Stimulated activated CD4-positive, alpha-beta T cell treated with anti-CD3 and anti-CD28 coated beads, Interleukin-1b, Interleukin-23, amount 100 ng/mL, for 1 hour (primary cell): Measurements from ENCODE around the gene PLXNA4.

Experiments used
- DNase-seq, 2 donors: peaks; one replicate each; pipeline ENCODE4 v3.0.0-alpha.2; 2020; ENCODE audit warnings: low read depth in 2 of 2

The PLXNA4 gene

DNA sequence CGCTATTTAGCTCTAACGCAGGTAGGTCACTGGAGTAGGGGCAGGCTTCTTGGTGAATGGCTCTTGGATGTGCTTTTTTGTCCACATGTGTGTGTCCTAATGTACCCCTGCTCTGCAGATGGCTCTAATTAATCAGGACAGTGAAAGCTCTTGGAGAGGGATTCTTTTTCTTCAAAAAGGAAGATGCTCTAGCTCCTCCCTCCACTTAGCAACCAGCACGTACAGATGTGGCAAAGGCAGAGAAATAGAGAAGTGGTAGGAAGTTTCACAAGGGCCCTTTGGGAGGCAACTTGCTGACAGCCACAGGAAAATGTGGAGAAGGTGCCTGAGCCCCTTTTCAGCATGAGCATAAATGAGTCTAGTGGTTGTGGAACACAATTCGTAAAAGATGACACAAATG lies 221.7 kb downstream of the PLXNA4 start:
- no peak for DNase-seq

DNA sequence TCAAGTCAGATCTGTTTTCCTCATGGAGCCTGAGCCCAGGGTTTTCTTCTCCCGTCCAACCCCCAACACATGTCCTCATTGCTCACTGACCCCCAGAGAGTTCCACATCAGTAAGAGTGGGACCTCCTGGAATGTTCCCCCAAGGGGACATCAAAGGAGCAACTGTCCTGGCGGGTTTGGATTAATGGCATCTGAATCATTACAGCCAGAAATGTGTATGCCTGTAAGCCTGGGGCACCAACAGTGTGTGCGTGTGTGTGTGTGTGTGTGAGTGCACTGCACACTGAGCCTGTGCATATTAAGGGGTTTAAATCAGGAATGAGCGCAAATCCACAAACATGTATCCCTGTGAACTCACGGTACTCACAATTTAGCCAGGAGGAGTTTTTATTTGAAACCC lies 222.3 kb downstream of the PLXNA4 start:
- DNase-seq = no peak

DNA sequence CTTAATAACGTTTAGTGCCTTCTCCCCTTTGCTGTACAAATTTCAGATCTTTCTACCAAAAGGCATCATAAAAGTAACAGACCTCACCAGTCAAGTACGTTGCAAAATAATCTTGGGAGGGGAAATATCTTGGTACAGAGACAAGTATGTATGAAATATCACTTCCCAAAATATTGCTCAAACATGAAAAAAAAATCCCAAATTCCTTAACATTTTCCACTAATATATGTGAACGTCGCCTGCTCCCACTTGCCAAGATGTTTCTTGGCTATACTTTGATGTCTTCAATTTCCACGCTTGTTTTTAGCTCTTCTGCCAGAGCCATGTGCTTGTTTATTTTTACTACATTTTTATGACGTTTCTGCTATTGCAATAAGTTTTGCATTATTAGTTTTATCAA lies 223.5 kb downstream of the PLXNA4 start:
- DNase-seq = no peak

GRCh38 chr7:132351954-132352499 lies 224.2 kb downstream of the PLXNA4 start:
- no peak for DNase-seq

DNA sequence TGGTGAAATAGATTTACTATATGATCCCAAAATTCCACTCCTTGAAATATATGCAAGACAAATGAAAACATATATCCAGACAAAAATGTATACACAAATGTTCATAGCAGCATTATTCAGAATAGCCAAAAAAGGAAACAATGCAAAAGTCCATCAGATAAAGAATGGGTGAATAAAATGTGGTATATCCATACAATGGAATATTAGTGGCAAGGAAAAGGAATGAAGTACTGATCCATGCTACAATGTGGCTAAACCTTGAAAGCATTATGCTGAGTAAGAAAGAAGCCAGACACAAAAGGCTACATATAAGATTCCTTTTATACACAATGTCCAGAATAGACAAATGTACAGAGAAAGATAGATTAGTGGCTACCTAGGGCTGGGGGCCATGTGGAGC lies 225.5 kb downstream of the PLXNA4 start:
- DNase-seq = no peak

GRCh38 chr7:132349075-132349474 lies 227.2 kb downstream of the PLXNA4 start:
- DNase-seq = no peak

DNA sequence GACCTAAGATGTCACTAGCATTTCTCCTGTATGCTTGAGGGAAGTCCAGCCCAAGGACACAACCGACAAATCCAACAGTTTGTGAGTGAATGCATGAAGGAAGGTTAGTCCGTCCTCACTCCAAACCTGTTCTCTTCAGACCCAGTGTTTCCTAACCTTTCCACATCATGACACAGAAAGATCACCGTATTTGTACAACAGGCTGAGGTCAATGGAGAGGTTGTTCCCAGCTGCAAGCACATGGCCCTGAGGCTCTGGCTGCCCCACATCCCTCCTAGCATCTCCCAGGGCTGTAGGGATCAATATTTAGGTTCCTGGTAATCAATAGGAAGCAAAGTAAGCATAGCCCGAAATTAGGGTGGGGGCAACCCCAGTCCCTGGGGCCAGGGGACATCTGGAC lies 227.9 kb downstream of the PLXNA4 start:
- DNase-seq = no peak

DNA sequence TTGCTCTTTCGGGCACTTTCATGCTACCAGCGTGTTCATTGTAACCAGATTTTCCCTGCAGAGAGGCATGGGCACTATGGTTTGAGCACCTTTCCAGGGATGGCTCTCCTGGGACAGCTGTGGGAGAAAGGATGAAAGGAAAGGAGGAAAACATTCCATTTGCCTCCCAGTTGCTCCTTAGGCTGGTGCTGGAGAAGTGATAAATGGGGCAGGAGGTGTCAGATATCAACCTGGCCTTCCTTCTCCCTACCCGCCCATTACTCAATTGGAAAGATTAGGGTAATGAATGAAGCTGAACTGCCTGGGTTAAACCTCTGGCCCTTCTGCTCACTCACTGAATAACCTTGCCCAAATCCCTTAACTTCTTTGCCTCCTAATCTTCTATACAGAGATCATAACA lies 228.4 kb downstream of the PLXNA4 start:
- no peak for DNase-seq

GRCh38 chr7:132347123-132347522 lies 229.1 kb downstream of the PLXNA4 start:
- no peak for DNase-seq

DNA sequence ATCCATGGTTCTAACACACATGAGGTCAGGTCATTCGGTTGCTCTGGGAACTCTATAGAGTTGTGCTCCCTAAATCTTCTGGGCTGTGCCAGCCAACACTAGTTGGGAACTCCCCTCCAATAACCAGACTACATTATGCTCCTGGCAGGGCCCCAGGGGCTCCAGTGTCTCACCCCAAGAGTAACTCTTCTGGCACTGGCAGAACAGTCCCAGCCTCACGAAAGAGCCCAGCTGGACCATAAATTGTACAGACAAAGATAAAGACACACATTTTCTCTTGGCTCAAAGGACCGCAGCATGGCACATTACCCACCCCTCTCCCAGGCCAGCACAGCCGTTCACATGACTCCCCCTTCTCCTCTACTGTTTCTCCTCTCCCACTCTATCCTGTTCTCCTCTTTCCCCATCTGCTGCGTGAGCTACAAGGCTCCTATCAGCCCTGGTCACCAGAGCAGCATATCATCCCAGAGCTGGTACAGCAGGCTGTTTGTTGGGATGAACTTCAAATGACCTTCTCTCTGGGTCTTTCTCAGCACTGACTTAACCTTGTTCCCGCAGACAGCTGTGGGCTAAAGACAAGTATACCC lies 230.6 kb downstream of the PLXNA4 start:
- DNase-seq = no peak

- DNase-seq = no peak
These were observed 231.2 kb downstream of the PLXNA4 start for GRCh38 chr7:132345030-132345429.

DNA sequence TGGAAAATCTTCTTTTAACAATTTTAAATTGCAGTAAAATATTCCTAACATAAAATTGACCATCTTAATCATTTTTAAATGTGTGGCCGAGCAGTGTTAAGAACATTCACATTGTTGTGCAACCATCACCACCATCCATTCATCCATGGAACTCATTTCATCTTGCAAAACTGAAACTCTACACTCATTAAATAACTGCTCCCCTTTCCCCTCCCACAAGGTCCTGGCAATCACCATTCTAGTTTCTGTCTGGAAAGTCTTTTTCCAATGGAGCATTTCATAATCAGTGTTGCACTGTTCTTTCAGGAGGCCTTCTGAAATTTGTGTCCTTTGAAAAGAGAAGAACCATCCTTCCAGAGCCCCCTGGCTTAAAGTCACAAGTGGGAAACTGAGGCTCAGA lies 233.1 kb downstream of the PLXNA4 start:
- DNase-seq = no peak

- no peak for DNase-seq
These were observed 238.7 kb downstream of the PLXNA4 start for GRCh38 chr7:132337450-132338080.

DNA sequence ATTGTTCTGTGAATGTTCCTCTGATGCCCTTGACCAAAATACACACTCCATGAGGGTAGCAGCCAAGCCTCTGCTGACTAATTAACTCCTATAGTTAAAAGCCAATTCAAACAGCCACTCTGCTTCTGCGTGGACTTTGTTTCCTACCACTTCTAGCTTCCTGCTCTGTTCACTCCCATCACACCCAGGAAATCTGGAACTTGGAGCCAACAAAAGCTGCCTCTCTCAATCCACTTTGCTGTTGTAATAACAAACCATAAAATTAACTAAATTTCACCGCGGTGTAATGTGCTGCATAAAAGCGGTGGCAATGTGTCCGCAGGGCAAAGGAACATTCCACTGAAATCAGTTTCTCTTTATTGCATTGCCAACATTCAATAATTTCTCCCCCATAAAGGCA lies 239.5 kb downstream of the PLXNA4 start:
- DNase-seq = no peak

DNA sequence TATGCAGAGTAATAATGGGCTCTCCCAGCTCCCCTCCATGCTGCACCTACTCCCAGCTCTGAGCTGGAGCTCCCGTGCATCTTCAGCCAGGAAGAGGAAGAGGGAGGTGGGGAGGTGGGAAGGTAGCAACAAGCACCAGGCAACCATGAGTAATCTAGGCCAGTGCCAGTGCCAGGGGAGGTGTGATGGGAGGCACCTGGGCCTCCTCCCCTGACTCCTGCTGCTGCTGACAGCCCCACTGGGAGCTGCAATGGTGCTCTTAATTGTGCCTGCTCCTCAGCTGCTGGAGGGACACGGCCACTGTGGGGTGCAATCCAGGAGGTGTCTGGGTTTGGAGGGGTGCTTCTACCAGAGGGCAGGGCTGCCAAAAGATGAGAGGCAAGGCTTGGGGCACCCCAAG lies 243.0 kb downstream of the PLXNA4 start:
- no peak for DNase-seq

- no peak for DNase-seq
These were observed 247.5 kb downstream of the PLXNA4 start for GRCh38 chr7:132328760-132329159.

GRCh38 chr7:132328047-132328620 lies 248.1 kb downstream of the PLXNA4 start:
- no peak for DNase-seq

DNA sequence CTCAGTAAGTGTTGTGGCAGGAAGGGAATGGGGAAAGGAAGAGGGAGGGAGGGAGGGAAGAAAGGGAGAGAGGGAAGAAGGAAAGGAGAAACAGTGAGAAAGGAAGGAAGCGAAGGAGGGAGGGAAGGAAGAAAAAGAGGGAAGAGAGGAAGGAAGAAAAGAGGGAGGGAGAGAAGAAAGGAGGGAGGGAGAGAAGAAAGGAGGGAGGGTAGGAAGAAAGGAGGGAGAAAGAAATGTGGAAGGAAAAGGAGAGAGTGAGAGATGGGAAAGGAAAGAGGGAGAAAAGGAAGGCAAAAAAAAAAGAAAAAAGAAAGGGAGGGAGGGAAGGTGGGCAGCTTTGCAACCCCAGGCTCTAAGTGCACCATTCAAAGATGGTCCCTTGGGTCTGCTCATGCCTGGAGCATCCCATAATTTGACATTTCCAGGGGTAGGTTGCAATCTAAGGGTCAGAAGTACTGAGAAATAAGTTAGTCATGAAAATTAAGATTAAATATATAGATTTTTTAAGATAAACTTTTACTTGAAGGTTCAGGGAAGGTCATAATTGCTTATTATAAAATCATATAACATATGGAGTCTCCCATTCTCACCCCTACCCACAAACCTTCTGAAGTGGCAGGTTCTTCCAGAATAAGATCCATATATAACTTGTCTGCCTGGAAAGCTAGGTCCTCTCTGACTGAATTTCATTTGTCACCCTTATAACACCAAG lies 249.2 kb downstream of the PLXNA4 start:
- DNase-seq = no peak

GRCh38 chr7:132322970-132323369 lies 253.3 kb downstream of the PLXNA4 start:
- DNase-seq = no peak

- no peak for DNase-seq
These were observed 254.9 kb downstream of the PLXNA4 start for GRCh38 chr7:132321387-132321786.

- DNase-seq = no peak
These were observed 256.8 kb downstream of the PLXNA4 start for GRCh38 chr7:132319481-132319880.
